Islet of Langerhans (tissue), 1 donor: ENCODE results near the gene PARP9.

ENCODE experiments used
- FAIRE-seq: peaks from one replicate; lab custom pipeline; 2011; peaks lifted over from hg19 to GRCh38; lab: Jason Lieb, UNC

Gene PARP9

DNA sequence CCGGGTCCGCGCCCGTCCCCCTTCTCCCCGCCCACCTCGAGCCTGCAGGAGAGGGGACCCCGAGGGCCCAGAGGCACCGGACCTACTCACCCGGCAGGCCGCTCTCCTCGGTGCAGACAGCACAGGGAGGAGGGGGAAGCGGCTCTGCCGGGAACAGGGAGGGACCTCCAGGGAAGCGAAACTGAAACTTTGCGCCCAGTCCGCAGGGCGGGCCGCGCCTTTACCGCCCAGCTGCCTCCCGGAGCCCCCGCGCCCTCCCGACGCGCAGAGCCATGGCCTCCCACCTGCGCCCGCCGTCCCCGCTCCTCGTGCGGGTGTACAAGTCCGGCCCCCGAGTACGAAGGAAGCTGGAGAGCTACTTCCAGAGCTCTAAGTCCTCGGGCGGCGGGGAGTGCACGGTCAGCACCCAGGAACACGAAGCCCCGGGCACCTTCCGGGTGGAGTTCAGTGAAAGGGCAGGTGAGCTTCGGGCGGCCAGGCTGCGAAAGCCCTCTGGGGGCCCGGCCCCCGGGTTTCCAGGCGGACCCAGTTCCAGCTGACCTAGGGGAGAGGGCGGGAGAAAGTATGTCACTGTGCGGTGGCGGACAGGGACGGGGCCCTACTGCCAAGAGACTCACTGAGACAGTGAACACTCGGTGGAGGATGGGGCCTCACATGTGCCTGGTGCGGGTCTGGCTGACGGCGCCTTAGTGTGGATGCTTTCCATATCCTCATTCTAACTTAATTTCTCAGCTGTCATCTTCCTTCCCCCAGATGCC is at the start of gene PARP9, which contains the start of gene DTX3L:
Gene PARP9 (minus strand): TSS at position 146 of the 758 bp plus-strand sequence. CDS start 4,680 bp downstream, outside the sequence.
Gene DTX3L (plus strand): TSS at position 184 of the 758 bp plus-strand sequence. CDS start 89 bp downstream, at position 273.
- FAIRE-seq: no peak

DNA sequence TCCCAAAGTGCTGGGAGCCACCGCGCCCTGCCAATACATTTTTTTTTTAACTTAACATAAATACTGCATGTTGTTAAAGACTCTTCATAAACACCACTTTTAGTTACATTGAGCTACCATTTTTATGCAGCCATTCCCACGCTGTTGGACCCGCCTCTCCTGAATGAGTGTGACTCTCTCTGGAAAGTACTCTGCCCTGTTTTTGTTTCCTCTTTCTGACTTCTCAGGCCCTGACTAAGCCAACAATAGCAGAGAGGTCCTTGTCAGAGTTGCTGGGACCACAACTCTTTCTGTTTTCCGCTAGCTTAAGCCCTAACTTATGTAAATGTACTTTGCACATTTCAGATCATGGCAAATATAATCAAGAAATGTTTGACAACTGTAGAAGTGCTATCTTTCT is 48.6 kb upstream of the PARP9 start:
- FAIRE-seq: no peak

DNA sequence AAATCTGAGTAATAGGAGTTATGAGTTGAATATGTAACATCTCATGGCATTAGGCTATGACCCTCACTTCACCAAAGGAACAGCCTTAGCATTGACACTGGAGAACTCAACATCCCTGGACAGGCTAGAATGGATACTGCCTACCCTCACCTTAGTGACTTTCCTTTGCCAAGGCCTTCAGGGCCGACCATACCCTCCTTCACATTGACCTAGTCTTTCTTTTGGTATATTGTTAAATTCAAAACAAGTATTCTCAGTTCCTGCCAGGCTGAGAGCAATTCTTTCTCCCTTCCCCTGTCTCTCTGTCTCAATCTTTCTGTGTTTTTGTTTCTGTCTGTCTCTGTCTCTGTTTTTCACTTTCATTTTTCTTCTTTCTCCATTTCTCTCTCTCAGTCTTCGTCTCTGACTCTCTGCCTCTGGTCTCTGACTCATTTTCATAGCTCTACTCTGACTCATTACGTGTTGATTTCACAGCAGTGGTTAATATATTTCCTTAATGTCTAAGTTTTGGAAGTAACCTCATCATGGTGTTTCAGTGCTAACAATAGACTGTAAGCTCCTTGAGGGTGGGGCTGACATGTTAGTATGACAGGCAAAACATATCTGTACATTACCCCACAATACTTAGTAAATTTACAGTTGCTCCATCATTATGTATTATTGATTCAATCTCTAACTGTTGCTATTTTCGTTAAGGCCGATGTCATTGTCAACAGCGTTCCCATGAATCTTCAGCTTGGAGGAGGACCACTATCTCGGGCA is 45.9 kb upstream of the PARP9 start:
- FAIRE-seq: no peak

DNA sequence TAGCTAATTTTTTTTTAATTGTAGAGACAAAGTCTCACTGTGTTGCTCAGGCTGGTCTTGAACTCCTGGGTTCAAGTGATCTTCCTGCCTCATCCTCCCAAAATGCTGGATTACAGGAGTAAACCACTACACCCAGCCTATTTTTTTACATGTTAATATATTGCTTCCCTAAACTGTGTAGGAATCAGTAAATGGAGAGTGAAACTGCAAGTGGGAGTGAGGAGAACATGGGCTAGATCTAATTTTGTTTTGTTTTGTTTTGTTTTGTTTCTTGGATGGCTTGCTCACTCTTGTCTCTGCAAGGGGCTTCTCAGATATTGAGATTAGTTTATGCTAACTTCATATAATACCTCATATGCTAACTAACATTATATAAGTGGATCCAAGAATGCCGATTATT is 44.8 kb upstream of the PARP9 start:
- no peak for FAIRE-seq

DNA sequence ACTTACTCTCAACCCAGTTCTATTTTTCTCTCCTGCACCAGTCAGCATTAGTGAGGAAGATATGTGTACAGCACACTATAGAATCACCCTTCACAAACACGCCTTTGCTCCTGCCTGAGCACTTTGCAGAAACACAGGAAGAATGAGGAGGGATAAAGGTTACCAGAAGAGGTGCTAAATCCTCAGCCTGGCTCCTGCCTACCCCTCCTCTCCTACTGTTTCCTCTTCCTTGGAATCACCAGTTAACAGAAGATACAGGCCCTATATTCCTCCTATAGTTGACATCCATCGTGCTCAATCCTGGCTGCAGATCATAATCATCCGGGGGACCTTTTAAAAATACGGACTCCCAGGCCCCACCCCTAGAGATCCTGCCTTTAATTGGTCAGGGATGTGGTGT is 42.2 kb upstream of the PARP9 start:
- FAIRE-seq: no peak

DNA sequence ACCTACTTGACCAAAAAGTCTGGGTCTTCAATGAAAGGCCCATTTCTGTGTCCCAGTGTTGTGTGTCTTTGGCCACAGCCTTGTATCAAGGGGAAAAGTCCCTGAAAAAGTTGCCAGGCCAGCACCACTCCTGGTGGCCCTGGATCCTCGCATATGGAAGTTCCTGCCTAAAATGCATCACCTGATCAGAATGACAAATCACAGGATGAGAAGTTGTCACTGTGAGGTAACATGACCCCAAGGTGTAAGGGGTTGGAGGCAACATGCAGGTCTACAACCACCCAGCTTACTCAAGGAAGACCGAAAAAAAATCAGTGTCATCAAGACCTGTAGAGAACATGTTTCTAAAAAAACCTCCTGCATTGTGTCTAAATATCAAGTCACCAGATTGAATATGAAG is 39.0 kb upstream of the PARP9 start:
- FAIRE-seq: no peak

DNA sequence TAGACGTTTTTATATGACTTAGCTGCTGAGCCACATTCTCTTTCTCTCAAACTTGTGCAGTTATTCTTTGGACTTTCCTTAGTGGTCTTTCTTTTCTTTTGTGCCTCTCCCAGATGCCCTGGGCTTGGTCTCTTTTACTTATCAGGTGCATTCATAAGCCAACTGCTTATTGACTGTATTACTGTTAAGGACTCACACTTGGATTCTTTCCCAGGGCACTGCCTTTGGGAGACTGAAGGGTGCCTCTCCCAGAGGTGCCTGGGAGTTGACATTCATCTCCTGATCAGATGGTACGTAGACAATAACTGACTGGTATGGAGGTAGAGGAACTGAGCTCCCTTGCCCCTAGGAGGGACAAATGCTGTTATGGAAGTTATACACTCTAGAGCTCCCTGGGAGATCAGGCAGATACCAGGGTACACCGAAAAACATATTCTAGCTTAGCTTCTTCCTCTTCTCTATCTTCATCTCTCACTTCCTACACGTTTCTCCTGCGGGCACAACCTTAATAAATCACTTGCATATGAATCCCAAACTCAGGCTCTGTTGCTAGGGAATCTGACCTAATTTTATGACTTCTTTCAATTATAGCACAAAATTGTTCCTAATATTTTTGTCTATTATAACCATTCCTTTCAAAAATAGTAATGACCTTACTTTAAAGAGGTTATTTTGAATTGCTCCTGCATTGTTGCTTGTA is 38.1 kb upstream of the PARP9 start:
- FAIRE-seq: no peak

DNA sequence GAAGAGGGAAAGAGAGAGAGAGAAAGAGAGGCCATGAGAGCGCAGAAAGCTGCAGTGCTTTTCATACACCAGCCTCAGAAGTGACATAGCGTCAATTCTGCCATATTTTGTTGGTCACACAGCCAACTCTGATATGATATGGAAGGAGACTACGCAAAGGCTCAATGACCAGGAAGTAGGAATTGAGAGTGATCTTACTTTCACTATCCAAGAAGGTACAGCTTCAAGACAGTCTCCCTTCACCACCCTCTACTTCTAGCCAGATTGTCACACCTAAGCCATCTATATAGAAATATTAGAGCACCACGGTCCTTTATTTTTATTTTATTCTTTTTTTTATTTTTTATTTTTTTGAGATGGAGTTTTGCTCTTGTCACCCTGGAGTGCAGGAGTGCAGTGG is 34.5 kb upstream of the PARP9 start:
- no peak for FAIRE-seq

DNA sequence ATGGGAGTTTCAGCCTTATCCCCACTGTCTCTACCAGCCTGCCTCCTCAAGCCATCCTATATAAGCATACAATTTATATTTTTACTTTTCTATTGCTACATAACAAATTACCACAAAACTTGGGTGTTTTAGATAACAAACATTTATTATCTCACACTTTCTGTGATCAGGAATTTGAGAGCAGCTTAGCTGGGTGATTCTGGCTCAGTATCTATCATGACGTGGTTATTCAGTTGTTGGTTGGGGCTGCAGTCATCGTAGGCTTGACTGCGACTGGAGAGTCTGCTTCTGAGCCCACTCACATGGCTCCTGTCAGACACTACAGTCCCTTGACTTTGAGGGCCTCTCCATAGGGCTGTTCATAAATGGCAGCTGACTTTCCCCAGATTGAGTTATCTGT is 34.1 kb upstream of the PARP9 start:
- FAIRE-seq: no peak

DNA sequence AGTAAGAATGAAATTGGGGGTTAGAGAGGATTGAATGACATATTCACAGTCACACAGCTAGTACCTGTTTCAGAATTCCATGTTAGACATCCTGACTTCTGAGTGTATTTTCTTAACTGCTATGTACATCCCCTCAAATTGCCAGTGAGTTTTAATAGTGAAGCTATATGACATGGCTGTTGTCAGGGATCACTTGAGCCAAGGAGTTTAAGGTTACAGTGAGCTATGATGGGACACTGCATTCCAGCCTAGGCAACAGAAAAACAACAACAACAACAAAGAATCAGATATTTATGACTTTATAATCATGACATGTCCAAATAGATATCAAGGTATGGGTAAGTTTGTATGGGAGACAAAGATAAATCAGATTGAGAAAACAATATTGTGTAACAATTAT is 29.9 kb upstream of the PARP9 start:
- FAIRE-seq: no peak

DNA sequence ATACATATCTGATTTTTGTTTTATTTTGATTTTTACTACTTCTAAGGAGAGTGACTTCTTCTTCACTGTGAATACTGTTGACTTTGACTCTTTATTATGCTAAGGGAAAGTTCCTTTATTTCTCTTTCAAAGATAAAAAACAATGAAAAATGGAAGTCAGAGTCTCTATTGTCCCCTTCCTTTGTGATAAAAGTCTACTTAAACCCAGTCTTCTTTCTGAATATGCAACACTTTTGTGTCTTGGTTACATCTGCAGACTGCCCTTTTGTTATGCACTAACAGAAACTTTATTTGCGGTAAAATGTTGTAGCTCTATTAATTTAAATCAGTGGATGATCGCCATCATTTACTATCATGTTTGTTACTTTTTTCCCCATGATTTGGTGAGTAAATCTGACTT is 26.5 kb upstream of the PARP9 start:
- no peak for FAIRE-seq

DNA sequence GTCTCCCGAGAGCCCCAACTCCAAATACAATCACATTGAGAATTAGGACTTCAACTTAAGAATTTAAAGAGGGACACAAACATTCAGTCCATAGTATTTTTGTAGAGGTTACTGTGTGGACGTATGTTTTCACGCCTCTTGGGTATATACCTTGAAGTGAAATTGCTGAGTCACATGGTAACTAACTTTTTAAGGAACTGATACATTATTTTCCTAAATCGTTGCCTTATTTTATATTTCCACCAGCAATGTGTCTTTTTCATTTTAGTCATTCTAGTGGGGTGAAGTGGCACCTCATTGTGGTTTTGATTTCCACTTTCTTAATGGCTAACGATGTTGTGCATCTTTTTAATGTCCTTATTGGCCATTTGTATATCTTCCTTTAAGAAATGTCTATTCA is 25.2 kb upstream of the PARP9 start:
- FAIRE-seq: no peak

DNA sequence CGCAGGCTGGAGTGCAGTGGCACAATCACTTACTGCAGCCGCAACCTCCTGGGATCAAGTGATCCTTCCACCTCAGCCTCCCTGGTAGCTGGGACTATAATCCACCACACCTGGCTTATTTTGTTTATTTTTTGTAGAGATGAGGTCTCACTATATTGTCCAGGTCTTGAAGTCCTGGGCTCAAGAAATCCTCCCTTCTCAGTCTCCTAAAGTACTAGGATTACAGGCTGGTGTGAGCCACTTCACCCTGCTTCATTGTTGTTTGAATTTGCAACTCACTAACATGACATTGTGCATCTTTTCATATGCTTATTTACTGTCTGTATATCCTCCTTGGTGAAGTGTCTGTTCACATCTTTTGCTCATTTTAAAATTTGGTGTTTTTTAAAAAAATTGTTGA is 23.5 kb upstream of the PARP9 start:
- no peak for FAIRE-seq

DNA sequence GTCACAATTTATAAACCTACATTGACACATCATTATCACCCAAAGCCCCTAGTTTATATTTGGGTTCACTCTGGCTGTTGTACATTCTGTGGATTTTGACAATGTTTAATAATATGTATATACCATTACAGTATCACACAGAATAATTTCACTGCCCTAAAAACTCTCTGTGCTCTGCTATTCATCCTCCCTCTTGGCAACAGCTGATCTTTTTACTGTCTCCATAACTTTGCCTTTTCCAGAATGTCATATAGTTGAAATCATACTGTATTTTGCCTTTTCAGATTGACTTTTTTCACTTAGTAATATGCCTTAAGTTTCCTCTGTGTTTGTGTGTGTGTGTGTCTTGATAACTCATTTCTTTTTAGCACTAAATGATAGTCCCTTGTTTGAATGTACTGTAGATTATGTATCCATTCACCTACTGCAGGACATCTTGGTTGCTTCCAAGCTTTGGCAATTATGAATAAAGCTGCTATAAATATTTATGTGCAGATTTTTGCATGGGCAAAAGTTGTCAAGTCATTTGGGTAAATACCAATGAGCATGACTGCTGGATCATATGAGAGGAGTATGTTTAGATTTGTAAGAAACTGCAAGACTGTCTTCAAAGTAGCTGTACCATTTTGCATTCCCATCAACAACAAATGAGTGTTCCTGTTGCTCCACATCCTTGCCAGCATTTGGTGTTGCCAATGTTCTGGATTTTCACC is 22.8 kb upstream of the PARP9 start:
- no peak for FAIRE-seq

DNA sequence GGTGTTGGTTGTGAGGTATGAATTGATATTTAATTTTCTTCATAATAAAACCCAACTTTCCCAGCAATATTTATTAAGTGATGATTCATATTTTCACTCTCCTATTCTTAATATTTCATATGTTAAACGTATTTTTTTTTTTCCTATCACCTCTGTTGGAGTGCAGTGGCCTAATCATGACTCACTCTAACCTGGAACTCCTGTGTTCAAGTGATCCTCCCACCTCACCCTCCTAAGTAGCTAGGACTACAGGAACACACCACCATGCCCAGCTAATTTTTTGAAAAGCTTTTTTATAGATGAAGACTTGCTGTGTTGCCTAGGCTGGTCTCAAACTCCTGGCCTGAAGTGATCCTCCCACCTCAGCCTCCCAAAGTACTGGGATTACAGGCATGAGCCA is 22.0 kb upstream of the PARP9 start:
- no peak for FAIRE-seq

DNA sequence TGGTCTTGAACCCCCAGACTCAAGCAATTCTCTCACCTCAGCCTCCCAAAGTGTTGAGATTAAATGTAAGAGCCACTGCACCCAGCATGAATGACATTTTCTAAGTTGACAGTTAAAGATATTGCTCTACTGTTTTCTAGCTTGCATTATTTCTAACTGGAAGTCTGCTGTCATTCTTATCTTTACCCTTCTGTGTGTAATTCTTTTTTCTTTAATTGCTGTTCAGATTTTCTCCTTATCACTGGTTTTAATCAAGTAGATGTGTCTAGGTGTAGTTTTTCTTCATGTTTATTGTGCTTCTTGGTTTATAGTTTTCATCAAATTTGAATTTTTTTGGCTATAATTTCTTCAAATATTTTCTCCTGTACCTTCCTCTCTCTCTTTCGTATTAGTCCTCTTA is 18.3 kb upstream of the PARP9 start:
- FAIRE-seq: no peak

DNA sequence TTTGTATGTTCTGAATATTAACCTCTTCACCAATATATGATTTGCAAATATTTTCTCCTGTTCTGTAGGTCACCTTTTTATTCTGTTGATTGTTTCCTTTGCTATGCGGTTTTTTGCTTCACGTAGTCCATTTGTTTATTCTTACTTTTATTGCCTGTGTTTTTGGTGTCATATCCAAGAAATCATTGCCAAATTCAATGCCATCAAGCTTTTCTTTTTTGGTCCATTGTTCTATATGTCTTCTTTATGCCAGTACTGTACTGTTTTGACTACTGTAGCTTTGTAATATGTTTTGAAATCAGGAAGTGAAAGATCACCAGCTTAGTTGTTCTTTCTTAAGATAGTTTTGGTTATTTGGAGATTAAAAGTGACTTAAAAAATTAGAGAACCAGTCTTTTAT is 17.5 kb upstream of the PARP9 start:
- no peak for FAIRE-seq

DNA sequence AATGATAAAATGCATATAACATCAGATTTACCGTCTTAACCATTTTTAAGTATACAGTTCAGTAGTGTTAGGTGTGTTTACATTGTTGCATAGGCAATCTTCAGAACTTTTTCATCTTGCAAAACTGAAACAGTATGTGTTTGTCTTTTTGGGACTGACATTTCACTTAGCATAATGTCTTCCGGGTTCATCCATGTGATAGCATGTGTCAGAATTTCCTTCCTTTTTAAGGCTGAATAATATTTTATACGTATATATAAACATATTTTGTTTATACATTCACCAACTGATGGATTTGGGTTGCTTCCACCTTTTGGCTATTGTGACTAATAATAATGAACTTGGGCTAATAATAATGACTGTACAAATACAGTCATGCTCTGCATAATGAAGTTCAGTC is 16.4 kb upstream of the PARP9 start:
- FAIRE-seq: peak; percentile 58

DNA sequence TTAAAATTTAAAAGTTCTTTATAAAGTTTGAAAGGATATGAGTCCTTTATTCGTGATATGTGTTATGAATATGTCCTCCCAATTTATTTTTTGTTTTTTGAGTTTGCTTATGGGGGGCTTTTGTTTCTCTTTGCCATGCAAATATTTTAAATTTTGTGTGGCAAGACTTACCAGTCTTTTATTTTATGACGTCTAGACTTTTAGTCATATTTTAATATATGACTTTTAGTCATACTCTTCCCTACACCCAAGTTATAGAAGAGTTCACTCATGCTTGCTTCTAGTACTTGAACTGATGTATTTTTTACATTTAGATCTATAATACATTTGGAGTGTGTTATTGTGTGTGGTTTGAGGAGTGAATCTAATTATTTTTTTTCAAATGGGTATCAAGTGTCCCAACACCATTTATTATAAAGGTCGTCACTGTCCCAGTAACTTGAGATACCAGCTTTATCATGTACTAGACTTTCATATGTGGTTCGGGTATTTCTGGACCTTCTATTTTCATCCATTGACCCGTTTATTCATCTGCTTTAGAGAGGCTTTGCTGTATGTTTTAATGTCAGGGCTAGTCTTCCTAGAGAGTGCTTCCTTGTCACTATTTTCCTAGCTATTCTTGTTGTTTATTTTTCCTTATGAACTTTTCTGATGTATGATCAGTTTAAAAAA is 14.1 kb upstream of the PARP9 start:
- no peak for FAIRE-seq

DNA sequence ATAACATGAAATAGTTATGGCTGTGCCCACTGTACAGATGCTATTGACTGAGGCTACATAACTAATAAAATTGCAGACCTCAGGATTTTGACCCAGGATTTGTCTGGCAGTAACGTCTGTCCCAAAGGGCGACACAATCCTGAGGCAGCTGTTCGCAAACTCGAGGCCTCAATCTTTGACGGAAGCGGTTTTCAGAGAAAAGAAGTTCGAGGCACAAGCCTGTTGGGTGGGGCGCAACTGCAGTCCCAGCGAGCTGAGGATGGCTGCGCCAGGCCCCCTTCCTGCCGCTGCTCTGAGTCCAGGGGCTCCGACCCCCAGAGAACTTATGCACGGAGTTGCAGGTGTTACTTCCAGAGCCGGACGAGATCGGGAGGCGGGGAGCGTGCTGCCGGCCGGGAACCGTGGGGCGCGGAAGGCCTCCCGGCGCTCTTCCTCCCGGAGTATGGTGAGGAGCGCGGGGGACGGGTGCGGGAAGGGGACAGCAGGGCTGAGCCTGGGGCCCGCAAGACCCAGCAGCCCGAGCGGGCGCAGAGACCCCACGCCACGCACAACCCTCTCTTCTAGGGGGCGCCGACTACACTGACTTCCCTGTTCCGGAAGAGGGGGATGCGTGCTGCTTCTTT is 13.4 kb upstream of the PARP9 start, which contains the start of gene PARP15:
Gene PARP15 (plus strand): TSS at position 242 of the 623 bp plus-strand sequence. CDS start 18 bp downstream, at position 260.
- FAIRE-seq: no peak
